ENCODE measurements around the gene GLRA1.

GLRA1 gene

DNA sequence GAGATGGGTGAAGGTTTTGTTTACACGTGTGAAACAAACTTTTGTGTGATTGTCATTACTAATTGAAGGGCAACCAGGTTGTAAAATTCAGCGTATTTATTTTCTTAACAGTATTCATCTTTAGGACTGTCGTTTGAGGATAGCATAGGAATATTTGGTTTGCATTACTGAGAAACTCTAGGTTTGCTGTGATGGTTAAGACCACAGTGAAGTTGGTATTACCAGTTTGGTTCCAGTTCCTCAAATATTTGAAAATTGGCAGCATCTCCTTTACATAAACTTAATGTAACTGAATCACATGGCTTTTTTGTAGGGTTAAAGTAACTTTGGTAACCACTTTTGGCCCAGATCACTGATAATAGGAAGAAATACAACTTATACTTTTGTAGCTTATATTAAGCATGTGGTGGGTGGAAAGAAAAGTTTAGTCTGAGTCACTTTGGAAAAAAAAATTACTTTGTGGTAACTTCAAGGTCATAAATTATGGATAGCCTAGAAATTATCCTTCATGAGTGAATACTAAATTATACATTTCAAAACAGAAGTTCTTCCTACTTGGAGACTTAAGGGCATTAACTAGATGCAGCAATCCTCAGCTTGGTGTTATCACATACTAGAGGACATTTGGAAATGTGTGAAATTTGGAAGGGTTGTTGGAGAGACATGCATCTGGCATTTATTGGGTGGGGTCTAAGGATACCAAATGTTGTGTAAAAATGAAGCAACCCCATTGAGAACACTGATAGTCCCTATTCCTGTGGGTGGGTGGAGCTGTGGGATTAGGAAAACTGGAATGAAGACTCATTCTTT lies 119.0 kb downstream of the GLRA1 start:
- no peak overlapping the region for H3K4me3 ChIP-seq (ENCODE audit: low read depth, low read length)
- no peak for DNase-seq (ENCODE audit: low read depth)
- TF ChIP-seq, protein P1, sequence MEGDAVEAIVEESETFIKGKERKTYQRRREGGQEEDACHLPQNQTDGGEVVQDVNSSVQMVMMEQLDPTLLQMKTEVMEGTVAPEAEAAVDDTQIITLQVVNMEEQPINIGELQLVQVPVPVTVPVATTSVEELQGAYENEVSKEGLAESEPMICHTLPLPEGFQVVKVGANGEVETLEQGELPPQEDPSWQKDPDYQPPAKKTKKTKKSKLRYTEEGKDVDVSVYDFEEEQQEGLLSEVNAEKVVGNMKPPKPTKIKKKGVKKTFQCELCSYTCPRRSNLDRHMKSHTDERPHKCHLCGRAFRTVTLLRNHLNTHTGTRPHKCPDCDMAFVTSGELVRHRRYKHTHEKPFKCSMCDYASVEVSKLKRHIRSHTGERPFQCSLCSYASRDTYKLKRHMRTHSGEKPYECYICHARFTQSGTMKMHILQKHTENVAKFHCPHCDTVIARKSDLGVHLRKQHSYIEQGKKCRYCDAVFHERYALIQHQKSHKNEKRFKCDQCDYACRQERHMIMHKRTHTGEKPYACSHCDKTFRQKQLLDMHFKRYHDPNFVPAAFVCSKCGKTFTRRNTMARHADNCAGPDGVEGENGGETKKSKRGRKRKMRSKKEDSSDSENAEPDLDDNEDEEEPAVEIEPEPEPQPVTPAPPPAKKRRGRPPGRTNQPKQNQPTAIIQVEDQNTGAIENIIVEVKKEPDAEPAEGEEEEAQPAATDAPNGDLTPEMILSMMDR (conservative IDR thresholded peaks at IDR 0.05; ENCODE audit: low read depth, low read length) = no peak

DNA sequence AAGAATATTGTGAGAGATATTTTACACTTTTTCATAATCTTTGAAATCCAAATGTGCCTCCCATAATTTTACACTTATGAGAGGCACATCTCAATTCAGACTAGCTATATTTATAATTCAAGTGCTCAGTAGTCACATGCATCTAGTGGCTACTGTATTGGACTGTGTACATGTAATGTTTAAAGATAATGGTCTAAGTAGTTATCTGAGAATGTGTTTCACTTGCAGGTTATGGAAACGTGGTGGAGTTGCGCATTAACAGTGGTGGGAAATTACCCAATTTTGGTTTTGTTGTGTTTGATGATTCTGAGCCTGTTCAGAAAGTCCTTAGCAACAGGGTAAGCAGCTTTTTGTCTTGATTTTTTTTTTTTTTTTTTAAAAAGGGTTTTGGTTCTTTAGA lies 124.1 kb downstream of the GLRA1 start:
- H3K4me3 ChIP-seq (ENCODE audit: low read depth, low read length) = no peak overlapping the region
- no peak for DNase-seq (ENCODE audit: low read depth)
- TF ChIP-seq, protein P1 (conservative IDR thresholded peaks at IDR 0.05; ENCODE audit: low read depth, low read length) = no peak

DNA sequence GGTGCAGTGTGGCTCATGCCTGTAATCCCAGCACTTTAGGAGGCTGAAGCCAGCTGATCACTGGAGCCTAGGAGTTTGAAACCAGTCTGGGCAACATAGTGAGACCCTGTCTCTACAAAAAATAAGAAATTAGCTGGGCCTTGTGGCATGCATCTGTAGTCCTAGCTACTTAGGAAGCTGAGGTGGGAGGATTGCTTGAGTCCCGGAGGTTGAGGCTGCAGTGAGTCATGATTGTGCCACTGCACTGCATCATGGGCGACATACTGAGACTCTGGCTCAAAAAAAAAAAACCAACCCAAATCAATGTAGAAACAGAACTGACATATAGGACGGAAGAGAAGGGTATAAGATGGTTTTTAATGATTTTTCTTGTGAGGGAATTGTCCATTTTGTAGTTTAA lies 125.2 kb downstream of the GLRA1 start:
- no peak overlapping the region for H3K4me3 ChIP-seq (ENCODE audit: low read depth, low read length)
- TF ChIP-seq, protein P1 (conservative IDR thresholded peaks at IDR 0.05; ENCODE audit: low read depth, low read length) = no peak
- peak; percentile 48 for DNase-seq (ENCODE audit: low read depth)

DNA sequence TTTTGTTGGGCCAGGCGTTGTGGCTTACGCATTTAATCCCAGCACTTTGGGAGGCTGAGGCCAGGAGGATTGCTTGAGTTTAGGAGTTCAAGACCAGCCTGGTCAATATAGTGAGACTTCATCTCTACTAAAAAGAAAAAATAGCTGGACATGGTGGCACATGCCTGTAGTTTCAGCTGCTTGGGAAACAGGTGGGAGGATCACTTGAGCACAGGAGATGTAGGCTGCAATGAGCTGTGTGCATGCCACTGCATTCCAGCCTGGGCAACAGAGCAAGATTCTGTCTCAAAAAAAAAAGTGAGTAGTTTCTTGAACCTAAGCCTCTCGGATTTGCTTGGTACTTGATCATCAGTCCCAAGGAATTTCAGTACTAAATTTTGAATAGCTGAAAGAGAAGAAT lies 126.0 kb downstream of the GLRA1 start:
- H3K4me3 ChIP-seq (ENCODE audit: low read depth, low read length) = no peak overlapping the region
- TF ChIP-seq, protein P1 (conservative IDR thresholded peaks at IDR 0.05; ENCODE audit: low read depth, low read length) = no peak
- no peak for DNase-seq (ENCODE audit: low read depth)

DNA sequence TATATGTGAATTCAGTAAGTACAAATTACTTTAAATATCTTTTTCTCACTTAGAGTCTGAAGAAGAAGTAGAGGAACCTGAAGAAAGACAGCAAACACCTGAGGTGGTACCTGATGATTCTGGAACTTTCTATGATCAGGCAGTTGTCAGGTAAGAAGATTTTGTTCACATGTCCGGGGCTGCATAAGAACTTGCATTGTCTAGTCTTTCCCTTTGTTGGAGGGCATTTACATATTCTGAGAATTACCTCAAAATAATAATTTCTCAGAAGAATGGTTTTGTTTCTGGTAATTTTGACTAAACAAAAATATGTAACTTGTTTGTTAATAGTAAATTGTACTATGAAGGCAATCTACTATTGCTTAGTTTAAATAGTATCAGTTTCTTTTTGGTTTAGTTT lies 129.2 kb downstream of the GLRA1 start:
- no peak for DNase-seq (ENCODE audit: low read depth)
- TF ChIP-seq, protein P1 (conservative IDR thresholded peaks at IDR 0.05; ENCODE audit: low read depth, low read length) = no peak
- no peak overlapping the region for H3K4me3 ChIP-seq (ENCODE audit: low read depth, low read length)

DNA sequence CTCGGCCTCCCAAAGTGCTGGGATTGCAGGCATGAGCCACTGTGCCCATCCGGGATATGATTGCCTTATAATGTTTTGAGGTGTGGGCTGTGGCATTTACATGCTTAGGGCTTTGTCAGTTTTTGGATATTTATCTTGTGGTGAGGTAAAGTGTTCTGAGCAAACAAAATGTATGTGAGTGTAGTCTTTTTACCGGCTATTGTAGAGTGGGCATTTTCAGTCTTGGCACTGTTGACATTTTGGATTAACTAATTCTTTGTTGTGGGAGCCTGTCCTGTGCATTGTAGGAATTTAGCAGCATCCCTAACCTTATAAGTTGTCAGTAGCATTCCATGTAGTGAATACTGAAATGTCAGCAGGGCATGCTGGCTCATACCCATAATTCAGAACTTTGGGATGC lies 131.3 kb downstream of the GLRA1 start:
- no peak for DNase-seq (ENCODE audit: low read depth)
- TF ChIP-seq, protein P1 (conservative IDR thresholded peaks at IDR 0.05; ENCODE audit: low read depth, low read length) = no peak
- no peak overlapping the region for H3K4me3 ChIP-seq (ENCODE audit: low read depth, low read length)

DNA sequence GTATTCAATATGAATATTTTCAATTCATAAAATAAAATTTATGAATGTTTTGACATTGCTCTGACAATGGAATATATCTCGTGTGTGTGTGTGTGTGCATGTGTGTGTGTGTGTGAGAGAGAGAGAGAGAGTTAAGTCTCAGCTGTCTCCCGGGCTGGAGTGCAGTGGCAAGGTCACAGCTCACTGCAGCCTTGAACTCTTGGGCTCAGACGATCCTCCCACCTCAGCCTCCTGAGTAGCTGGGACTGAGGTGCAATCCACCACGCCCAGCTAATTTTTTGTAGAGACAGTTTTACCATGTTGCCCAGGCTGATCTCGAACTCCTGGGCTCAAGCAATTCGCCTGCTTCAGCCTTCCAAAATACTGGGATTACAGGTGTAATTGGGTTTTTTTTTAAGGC lies 136.8 kb downstream of the GLRA1 start:
- TF ChIP-seq, protein P1 (conservative IDR thresholded peaks at IDR 0.05; ENCODE audit: low read depth, low read length) = no peak
- DNase-seq (ENCODE audit: low read depth) = no peak

More for the DNA sequence above, 136.8 kb downstream of the GLRA1 start:
- H3K4me3 ChIP-seq (ENCODE audit: low read depth, low read length) = no peak overlapping the region
